ENCODE results near the gene DEFB108B.
"Not testable (repeated sequence)": the region's sequence is repeated elsewhere in the genome, so short reads cannot be mapped to it uniquely, and the experiment has no call there.

GRCh38 chr11:71885806-71886205 lies 52.8 kb downstream of the DEFB108B start:
- TF ChIP-seq, protein P1, sequence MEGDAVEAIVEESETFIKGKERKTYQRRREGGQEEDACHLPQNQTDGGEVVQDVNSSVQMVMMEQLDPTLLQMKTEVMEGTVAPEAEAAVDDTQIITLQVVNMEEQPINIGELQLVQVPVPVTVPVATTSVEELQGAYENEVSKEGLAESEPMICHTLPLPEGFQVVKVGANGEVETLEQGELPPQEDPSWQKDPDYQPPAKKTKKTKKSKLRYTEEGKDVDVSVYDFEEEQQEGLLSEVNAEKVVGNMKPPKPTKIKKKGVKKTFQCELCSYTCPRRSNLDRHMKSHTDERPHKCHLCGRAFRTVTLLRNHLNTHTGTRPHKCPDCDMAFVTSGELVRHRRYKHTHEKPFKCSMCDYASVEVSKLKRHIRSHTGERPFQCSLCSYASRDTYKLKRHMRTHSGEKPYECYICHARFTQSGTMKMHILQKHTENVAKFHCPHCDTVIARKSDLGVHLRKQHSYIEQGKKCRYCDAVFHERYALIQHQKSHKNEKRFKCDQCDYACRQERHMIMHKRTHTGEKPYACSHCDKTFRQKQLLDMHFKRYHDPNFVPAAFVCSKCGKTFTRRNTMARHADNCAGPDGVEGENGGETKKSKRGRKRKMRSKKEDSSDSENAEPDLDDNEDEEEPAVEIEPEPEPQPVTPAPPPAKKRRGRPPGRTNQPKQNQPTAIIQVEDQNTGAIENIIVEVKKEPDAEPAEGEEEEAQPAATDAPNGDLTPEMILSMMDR (IDR thresholded peaks at IDR 0.05; ENCODE audit: low read depth, low read length, missing input control), result not testable (repeated sequence)
- TF ChIP-seq GABPA (IDR thresholded peaks at IDR 0.05 in 1 of 2, conservative IDR thresholded peaks at IDR 0.05 in 1 of 2); MAX (IDR thresholded peaks at IDR 0.05); EGR1 (IDR thresholded peaks at IDR 0.05; ENCODE audit: low read depth in 2 of 2); FOXA1 (IDR thresholded peaks at IDR 0.05); SP1 (IDR thresholded peaks at IDR 0.05); JUND (IDR thresholded peaks at IDR 0.05); RAD21 (IDR thresholded peaks at IDR 0.05); ZBTB33 (IDR thresholded peaks at IDR 0.05); HNF4A (conservative IDR thresholded peaks at IDR 0.05); TAF1 (conservative IDR thresholded peaks at IDR 0.05); REST (IDR thresholded peaks at IDR 0.05); YY1 (IDR thresholded peaks at IDR 0.05): not testable (repeated sequence)
- TF ChIP-seq, protein P2, sequence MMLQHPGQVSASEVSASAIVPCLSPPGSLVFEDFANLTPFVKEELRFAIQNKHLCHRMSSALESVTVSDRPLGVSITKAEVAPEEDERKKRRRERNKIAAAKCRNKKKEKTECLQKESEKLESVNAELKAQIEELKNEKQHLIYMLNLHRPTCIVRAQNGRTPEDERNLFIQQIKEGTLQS (IDR thresholded peaks at IDR 0.05), result not testable (repeated sequence)

Measured in liver (tissue), 3 donors.